Endothelial cell of hepatic sinusoid (primary cell): Measurements from ENCODE around the gene TNS4.

Experiments used
- in situ Hi-C: cut with HindIII; loops from 2 replicates; pipeline ENCODE4 v1.10.0; 2017; ENCODE audit warnings: low sequenced_read_pairs

TNS4 gene

DNA sequence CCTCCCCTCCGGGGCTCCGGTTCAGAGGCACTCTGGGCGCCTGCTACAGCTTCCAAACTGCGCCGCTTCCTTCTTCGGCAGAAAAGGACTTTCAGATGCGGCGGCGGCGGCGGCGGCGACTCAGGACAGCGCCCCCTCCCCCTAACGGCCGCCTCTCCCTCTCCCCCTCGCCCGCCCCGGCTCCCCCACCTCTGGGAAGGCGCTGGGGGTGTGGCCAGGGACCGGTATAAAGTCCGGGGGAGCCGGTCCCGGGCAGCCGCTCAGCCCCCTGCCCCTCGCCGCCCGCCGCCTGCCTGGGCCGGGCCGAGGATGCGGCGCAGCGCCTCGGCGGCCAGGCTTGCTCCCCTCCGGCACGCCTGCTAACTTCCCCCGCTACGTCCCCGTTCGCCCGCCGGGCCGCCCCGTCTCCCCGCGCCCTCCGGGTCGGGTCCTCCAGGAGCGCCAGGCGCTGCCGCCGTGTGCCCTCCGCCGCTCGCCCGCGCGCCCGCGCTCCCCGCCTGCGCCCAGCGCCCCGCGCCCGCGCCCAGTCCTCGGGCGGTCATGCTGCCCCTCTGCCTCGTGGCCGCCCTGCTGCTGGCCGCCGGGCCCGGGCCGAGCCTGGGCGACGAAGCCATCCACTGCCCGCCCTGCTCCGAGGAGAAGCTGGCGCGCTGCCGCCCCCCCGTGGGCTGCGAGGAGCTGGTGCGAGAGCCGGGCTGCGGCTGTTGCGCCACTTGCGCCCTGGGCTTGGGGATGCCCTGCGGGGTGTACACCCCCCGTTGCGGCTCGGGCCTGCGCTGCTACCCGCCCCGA is 58.0 kb downstream of the TNS4 start, which contains the start of gene IGFBP4:
Gene IGFBP4 (plus strand): TSS at position 255 of the 792 bp plus-strand sequence. CDS start 286 bp downstream, at position 541.
- in situ Hi-C loops, result no loop called here

DNA sequence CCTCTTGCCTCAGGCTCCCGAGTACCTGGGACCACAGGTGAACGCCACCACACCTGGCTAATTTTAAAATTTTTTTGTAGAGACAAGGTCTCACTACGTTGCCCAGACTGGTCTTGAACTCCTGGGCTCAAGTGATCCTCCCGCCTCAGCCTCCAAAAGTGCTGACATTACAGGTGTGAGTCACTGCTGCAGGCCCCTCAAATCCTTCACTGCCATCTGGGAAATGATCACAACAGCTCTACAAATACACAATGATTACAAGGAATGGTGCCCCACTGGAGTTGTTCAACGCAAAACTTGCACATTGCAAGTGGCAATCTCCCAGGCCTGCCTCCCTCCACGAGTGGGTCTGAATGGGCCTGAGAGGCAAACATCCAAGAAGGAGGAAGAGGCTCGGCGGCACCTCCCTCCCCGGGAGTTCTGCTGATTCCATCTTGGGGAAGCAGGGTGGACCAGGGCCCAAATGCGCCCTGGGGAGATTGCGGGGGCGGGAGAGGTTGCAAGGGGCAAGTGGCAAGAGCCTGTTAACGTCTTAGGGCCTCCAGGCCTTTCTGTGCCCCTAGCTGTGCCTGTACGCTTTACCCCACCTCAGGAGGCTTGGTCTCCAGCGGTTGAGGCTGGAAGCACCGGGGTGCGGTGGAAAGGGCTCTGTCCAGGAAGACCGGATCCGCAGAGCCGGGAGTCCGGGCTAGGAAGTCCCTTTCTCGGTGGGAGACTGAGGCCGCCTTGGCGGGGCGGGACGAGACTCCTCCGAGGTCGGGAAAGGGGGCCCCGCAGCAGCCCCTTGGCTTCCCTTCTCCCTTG is 58.8 kb downstream of the TNS4 start:
- in situ Hi-C loops, result no loop called here

DNA sequence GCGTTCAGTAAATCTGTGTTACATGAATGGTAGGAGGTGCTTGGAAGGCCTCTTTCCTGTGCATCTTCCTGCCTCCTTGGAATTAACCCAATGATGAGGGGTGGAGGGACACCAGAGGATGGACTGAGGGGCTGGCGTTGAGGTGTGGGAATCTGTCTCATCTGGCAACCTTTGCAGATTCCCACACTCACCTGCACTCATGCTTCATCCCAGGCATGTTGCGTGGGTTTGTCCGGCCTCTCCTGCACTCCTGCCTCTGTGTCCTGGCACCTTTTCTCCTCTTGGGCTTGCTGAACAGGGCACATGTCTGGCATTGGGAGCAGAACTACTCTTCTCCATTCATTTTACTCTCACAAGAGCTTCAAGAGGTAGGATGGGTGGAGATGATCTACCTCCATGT is 61.3 kb downstream of the TNS4 start:
- in situ Hi-C loops, result no loop called here

DNA sequence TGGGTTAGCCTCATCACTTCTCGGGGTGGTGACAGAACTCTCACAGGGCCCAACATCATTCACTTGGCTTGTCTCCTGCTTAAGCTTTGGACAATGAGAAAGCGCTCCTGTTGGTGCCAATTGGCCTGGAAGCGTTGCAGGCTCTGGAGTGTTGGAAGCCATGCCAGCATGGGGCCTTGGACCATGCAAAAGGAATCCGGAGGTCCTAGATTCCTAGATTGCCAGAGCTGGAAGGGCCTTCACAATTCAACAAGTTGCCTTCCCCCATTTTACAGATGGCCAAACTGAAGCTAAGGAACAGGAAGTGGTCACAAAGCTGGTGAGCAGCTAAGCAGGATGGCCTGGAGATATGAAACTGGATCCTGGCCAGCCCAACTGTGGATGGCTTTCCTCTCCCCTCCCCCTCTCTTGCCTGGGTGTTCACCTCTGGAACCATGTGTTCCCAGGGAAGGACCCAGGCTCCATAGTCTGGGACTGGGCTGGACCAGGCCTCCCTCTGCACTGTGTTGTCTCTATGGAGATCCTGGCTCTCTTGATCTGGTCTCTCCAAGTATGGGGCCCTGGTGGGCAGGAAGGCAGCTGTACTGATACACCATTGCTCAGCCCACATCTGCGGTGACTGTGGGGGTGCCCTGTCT is 64.2 kb downstream of the TNS4 start:
- in situ Hi-C loops, result loop anchor here (5.0 kb wide), 1 partner anchor 95 kb away; no protein-coding TSS in a partner anchor

DNA sequence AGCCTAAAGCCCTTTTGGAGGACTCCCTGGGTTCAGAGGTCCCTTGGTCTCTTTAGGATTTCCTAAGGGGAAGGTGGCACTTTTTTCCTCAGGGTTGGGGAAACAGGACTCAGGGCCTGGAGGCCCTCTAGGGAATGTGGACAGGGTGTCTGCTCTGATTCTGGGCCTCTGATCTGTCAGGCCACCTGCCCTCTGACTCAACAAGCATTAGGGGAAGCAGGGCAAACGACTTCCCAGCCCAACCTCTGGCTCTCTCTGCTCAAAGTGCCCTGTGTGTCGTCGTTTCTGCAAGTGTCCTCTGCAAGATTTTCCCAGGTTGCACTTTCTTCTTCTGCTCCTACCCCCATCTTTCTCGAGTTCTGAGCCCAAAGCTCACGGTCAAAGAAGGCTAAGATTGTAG is 64.8 kb downstream of the TNS4 start:
- in situ Hi-C loops, result loop anchor here (5.0 kb wide), 1 partner anchor 96 kb away; no protein-coding TSS in a partner anchor

DNA sequence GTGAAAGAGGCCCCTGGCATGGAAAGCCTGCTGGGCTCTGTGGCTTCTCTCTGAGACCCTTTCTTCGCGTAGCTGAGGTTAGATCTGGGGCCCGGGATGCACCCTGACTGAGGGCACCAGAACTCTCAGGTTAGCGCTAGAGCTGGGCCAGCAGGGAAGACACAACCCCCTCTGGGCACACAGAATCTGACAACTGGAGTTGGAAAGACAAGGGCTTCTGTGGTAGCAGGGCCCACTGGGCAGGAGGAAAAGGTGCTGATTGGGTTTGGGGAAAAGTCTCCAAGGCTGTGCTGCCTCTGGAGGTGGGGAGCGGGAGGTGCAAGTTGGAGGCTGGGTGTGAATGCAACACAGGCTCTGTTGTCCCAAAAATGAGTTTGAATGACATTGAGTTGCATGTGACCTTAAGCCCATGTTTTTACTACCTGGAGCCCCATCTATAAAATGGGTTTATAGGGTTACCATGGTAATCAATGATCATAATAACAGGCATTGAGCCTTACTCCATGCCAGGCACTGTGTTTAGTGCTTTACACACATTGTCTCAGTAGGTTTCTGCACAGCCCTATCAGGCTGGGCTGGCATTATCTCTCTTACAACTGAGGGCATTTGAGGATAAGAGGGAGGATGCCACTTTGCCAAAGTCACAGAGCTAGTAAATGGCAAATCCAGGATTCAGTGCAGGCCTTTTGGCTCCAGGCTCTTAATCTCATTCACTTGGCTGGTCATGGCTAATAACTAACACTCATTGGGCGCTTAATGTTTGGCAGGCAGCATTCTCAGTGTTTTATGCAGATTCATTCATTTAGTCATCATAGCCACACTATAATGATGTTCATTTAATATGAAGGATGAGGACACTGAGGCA is 67.6 kb downstream of the TNS4 start:
- in situ Hi-C loops, result no loop called here

DNA sequence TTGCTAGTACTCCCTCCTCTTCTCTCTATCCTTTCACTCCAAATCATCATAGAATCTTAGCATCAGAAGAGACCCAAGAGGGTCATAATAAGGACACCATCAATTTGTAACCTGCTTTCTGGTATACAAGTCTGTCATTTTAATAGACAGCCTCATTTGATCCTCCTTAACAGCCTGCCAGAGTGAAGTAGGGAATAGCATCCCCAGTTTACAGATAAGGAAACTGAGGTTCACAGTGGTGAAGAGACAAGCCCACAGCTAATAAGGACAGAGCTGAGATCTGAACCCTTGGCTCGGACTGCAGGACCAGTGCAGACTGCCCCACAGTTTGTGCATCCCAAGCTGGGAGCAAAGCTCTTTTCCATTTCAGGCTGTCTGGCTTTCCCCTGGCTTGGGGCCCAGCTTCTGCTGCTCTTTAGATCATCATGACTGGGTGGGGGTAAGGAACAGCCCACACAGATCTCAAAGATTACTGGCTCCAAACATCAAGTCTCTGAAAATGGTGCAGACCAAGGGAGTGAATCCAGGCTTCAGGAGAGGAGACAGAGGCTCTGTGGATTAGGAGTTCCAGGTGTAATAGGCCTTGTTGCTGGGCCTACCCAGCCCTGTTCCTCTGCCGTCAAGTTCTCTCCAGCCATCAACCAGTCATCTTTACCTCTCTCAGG is 68.4 kb downstream of the TNS4 start:
- in situ Hi-C loops, result no loop called here

DNA sequence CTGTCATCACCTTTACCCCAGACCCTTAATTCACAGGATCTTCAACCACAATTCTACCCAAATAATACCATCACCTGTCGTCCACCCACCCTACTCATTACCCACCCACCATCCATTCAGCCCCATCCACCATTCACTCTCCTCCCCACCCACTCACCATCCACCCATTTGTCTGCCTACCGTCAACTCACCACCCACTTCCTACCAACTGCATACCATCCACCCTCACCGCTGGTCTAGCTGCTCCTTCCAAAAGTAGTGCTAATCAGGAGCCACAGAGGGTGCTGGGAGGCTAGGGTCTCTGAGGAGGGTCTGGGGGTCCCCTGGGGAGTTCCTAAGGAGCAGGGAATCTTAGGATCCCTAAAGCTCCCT is 70.2 kb downstream of the TNS4 start:
- in situ Hi-C loops, result no loop called here

DNA sequence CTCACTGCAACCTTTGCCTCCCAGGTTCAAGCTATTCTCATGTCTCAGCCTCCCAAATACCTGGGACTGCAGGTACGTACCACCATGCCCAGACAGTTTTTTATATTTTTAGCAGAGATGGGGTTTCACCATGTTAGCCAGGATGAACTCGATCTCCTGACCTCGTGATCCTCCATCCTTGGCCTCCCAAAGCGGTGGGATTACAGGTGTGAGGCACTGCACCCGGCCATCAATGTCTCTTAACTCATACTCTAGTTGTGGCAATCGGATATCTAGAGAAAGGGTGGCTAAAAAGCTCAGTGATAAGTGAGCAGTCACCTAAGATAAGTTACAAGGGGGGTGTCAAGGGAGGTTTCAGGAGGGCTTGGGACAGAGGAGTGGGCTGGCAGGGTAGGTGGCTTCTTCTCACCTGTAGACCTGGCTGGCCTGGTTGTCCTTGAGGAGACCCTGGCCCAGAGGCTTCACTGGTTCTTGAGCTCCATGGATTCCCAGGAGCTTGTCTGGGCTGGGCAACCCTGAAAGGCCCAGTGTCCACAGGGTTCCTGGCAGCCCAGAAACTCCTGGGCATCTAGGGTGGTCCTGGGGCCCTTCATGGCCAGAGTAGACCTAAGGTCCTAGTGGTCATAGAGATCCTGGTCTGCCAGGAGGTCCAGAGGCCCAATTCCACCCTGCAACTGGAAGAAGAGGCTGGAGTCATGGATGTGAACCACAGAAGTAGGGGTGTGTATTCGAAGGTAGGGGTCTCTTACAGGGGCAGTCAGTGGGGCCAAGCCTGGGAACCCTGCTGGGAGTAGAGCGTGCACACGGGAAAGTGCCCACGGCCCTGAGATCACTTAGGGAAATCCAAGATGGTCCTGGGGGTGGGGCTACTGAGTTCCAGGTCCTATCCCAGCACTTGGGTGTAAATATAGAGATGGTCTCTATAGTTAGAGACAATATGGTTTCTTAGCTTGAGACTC is 70.9 kb downstream of the TNS4 start:
- in situ Hi-C loops, result no loop called here

DNA sequence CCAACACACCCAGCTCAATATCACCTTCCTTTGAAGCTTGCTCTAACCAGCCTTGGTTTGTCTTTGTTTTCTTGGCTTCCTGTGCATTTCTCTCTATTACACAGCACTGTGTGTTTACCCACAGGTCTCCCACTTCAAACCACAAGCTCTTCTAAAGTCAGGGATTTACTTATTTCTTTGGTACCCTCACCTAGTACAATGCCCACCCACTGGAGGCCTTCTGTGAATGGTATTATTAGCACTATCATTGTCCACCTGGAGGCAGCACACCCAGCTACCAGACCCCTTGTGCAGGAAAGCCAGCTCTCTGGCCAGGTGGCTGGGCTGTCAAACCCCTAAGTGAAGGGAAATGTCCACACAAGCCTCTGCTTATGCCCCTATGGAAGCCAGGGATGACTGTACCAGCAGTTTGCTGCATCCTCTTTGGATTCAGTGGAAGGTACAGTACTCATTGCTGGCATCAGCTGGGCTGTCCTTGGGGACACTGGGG is 74.4 kb downstream of the TNS4 start:
- in situ Hi-C loops, result no loop called here
